ENCODE measurements around the gene SASH1. TPM values are rescaled to one million over a fixed set of nuclear protein-coding genes. Genes with fewer than 3 reads are reported as not detected.
A peak's percentile ranks its signal among the peaks of the same experiment; 100 is the strongest.

Gene SASH1
- total and polyA plus RNA-seq, 2 experiments from 2014 or later: 7.5 to 7.8 TPM

- no peak overlapping the region for H2AFZ ChIP-seq
- WGBS (ENCODE audit: low lambda C conversion rate, missing lambda C conversion rate): 82% methylated on average over 7 of the region's 7 CpGs
Observed at GRCh38 chr6:148304976-148305375, 37.7 kb upstream of the SASH1 start.

GRCh38 chr6:148306286-148306685 lies 36.4 kb upstream of the SASH1 start:
- no peak overlapping the region for H3K27ac ChIP-seq
- 100% methylated on average over 2 of the region's 2 CpGs for WGBS (ENCODE audit: low lambda C conversion rate, missing lambda C conversion rate)
- H3K4me3 ChIP-seq: no peak overlapping the region
- TF ChIP-seq CTCF (IDR thresholded peaks at IDR 0.05; ENCODE audit: poor library complexity) (no peak), EZH2 (IDR thresholded peaks at IDR 0.05; ENCODE audit: borderline replicate concordance) (no peak), EZH2phosphoT487 (IDR thresholded peaks at IDR 0.05; ENCODE audit: low read depth, severe bottlenecking, unreplicated experiment) (no peak)
- no peak for DNase-seq (ENCODE audit: low spot score)
- H3K4me2 ChIP-seq: no peak overlapping the region
- H3K36me3 ChIP-seq (replicated peaks; ENCODE audit: insufficient read depth, low read depth): no peaks in the 10 kb centered on the region
- H4K20me1 ChIP-seq (ENCODE audit: insufficient read depth, poor library complexity, severe bottlenecking): no peaks in the 10 kb centered on the region
- no peaks in the 10 kb centered on the region for H3K9me3 ChIP-seq (ENCODE audit: low read depth)
- no peaks in the 10 kb centered on the region for H3K79me2 ChIP-seq
- no peaks in the 10 kb centered on the region for H3K4me1 ChIP-seq (ENCODE audit: insufficient read depth)
- H2AFZ ChIP-seq: no peak overlapping the region
- H3K9me2 ChIP-seq (replicated peaks; ENCODE audit: insufficient read depth): no peaks in the 10 kb centered on the region
- no peaks in the 10 kb centered on the region for H3K27me3 ChIP-seq

More at GRCh38 chr6:148304976-148305375, 37.7 kb upstream of the SASH1 start:
- Histone ChIP-seq H4K20me1 (ENCODE audit: insufficient read depth, poor library complexity, severe bottlenecking) (no peaks in the 10 kb centered on the region), H3K9me2 (replicated peaks; ENCODE audit: insufficient read depth) (no peaks in the 10 kb centered on the region), H3K4me3 (no peak overlapping the region), H3K9me3 (ENCODE audit: low read depth) (no peaks in the 10 kb centered on the region), H3K4me1 (ENCODE audit: insufficient read depth) (no peaks in the 10 kb centered on the region), H3K36me3 (replicated peaks; ENCODE audit: insufficient read depth, low read depth) (no peaks in the 10 kb centered on the region), H3K4me2 (no peak overlapping the region), H3K79me2 (no peaks in the 10 kb centered on the region), H3K27ac (no peak overlapping the region), H3K27me3 (no peaks in the 10 kb centered on the region)
- no peak for TF ChIP-seq EZH2 (IDR thresholded peaks at IDR 0.05; ENCODE audit: borderline replicate concordance)
- TF ChIP-seq CTCF (IDR thresholded peaks at IDR 0.05; ENCODE audit: poor library complexity): no peak
- no peak for TF ChIP-seq EZH2phosphoT487 (IDR thresholded peaks at IDR 0.05; ENCODE audit: low read depth, severe bottlenecking, unreplicated experiment)
- DNase-seq (ENCODE audit: low spot score): no peak

GRCh38 chr6:148307405-148307804 lies 35.2 kb upstream of the SASH1 start:
- Histone ChIP-seq H3K27ac (no peak overlapping the region), H3K36me3 (replicated peaks; ENCODE audit: insufficient read depth, low read depth) (no peaks in the 10 kb centered on the region), H3K4me2 (no peak overlapping the region), H3K27me3 (no peaks in the 10 kb centered on the region), H3K79me2 (no peaks in the 10 kb centered on the region), H3K9me2 (replicated peaks; ENCODE audit: insufficient read depth) (no peaks in the 10 kb centered on the region), H4K20me1 (ENCODE audit: insufficient read depth, poor library complexity, severe bottlenecking) (no peaks in the 10 kb centered on the region), H3K4me1 (ENCODE audit: insufficient read depth) (no peaks in the 10 kb centered on the region), H3K4me3 (no peak overlapping the region), H2AFZ (no peak overlapping the region), H3K9me3 (ENCODE audit: low read depth) (no peaks in the 10 kb centered on the region)
- WGBS (ENCODE audit: low lambda C conversion rate, missing lambda C conversion rate): 56% methylated on average over 2 of the region's 2 CpGs
- peak; percentile 18 for DNase-seq (ENCODE audit: low spot score)
- no peak for TF ChIP-seq EZH2phosphoT487 (IDR thresholded peaks at IDR 0.05; ENCODE audit: low read depth, severe bottlenecking, unreplicated experiment)
- TF ChIP-seq EZH2 (IDR thresholded peaks at IDR 0.05; ENCODE audit: borderline replicate concordance): no peak
- no peak for TF ChIP-seq CTCF (IDR thresholded peaks at IDR 0.05; ENCODE audit: poor library complexity)

- H3K27me3 ChIP-seq: no peaks in the 10 kb centered on the region
- H3K79me2 ChIP-seq: no peaks in the 10 kb centered on the region
- DNase-seq (ENCODE audit: low spot score): no peak
- H3K9me3 ChIP-seq (ENCODE audit: low read depth): no peaks in the 10 kb centered on the region
- no peak overlapping the region for H3K4me2 ChIP-seq
- no peaks in the 10 kb centered on the region for H4K20me1 ChIP-seq (ENCODE audit: insufficient read depth, poor library complexity, severe bottlenecking)
- H2AFZ ChIP-seq: no peak overlapping the region
- H3K9me2 ChIP-seq (replicated peaks; ENCODE audit: insufficient read depth): no peaks in the 10 kb centered on the region
- H3K4me3 ChIP-seq: no peak overlapping the region
- no peaks in the 10 kb centered on the region for H3K36me3 ChIP-seq (replicated peaks; ENCODE audit: insufficient read depth, low read depth)
- no peaks in the 10 kb centered on the region for H3K4me1 ChIP-seq (ENCODE audit: insufficient read depth)
- H3K27ac ChIP-seq: no peak overlapping the region
- TF ChIP-seq EZH2 (IDR thresholded peaks at IDR 0.05; ENCODE audit: borderline replicate concordance): no peak
- TF ChIP-seq EZH2phosphoT487 (IDR thresholded peaks at IDR 0.05; ENCODE audit: low read depth, severe bottlenecking, unreplicated experiment): no peak
Observed at GRCh38 chr6:148309301-148309700, 33.3 kb upstream of the SASH1 start.
